ENCODE measurements around the gene SHISA4. TPM values are rescaled to one million over a fixed set of nuclear protein-coding genes. Genes with fewer than 3 reads are reported as not detected.
"Not testable (repeated sequence)": the region's sequence is repeated elsewhere in the genome, so short reads cannot be mapped to it uniquely, and the experiment has no call there.

The SHISA4 gene
- total RNA-seq, 1 donor: 0.63 TPM

DNA sequence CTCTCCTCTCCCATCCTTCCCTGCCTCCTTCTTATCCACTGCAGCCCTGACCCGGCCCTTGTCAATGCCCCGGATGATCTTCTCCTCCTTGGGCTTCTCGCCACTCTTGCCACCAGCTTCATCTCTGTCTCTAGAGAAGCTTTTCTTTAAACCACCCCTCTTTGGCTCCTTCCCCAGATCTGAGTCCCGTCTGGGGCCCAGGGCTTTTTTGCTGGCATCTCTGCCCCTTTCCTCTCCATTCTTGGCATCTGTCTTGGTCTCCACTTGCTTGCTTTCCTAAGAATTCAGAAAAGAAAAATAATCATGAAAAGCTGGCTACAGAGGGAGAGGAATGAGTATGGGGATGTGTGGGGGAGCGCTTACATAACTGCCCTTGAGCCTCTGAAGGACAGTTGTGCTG is 11.8 kb downstream of the SHISA4 start:
- H3K9me3 ChIP-seq (ENCODE audit: low read depth, low read length): no peaks in the 10 kb centered on the region
- no peak overlapping the region for H3K4me3 ChIP-seq (ENCODE audit: low read length)
- H3K27me3 ChIP-seq (ENCODE audit: insufficient read depth, low read length): no peaks in the 10 kb centered on the region

DNA sequence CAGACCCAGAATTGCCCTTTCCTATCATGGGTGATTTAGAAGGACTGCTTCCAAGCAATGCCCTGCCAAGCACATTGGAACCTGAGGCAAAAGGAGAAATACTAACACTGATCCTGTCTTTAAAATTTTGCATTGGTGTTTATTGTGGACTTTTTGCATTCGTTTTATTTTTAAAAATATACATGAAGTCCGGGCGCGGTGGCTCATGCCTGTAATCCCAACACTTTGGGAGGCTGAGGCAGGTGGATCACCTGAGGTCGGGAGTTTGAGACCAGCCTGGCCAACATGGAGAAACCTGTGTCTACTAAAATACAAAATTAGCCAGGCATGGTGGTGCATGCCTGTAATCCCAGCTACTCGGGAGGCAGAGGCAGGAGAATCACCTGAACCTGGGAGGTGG is 12.3 kb downstream of the SHISA4 start:
- not testable (repeated sequence) for H3K27me3 ChIP-seq (ENCODE audit: insufficient read depth, low read length); H3K9me3 ChIP-seq (ENCODE audit: low read depth, low read length); H3K4me3 ChIP-seq (ENCODE audit: low read length); H3K4me1 ChIP-seq (ENCODE audit: insufficient read depth, low read length)

More for the DNA sequence above, 11.8 kb downstream of the SHISA4 start:
- no peaks in the 10 kb centered on the region for H3K4me1 ChIP-seq (ENCODE audit: insufficient read depth, low read length)

DNA sequence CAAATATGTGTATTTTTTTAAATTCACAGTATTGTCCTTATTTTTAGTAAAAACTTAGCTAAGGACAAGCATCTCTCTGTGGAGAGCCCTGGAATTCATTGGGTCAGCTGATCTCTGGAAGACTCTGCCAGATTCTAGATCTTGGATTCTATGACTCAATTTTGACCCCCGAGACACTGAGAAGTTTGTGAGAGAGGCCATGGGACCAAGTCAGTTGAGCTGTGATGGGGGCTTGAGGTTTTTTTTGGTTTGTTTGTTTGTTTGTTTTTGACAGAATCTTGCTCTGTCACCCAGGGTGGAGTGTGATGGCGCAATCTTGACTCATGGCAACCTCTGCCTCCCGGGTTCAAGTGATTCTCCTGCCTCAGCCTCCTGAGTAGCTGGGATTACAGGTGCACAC is 13.5 kb downstream of the SHISA4 start:
- H3K4me1 ChIP-seq (ENCODE audit: insufficient read depth, low read length): no peaks in the 10 kb centered on the region
- H3K4me3 ChIP-seq (ENCODE audit: low read length): no peak overlapping the region

DNA sequence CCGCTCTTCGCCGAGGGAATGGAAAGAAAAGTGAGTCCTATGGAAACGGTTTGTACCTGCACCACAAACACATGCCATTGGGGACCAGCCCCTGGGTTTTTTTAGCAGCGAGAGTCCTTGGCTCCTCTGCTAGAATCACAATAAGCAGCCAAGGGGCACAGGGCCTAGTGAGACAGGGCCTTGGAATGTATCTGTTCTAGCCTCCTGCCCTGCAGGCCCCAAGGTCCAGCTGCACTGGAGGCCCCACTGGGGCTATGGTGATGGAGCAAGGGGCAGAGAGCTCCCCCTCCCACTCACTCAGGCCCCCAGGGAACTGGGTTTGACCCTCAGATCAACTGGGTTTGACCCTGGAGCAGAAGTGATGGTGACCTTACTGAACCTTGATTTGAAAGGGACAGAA is 14.4 kb downstream of the SHISA4 start:
- Histone ChIP-seq H3K4me1 (ENCODE audit: insufficient read depth, low read length) (no peaks in the 10 kb centered on the region), H3K9me3 (ENCODE audit: low read depth, low read length) (no peaks in the 10 kb centered on the region), H3K4me3 (ENCODE audit: low read length) (no peak overlapping the region), H3K27me3 (ENCODE audit: insufficient read depth, low read length) (no peaks in the 10 kb centered on the region)

More for the DNA sequence above, 13.5 kb downstream of the SHISA4 start:
- Histone ChIP-seq H3K27me3 (ENCODE audit: insufficient read depth, low read length) (no peaks in the 10 kb centered on the region), H3K9me3 (ENCODE audit: low read depth, low read length) (no peaks in the 10 kb centered on the region)

DNA sequence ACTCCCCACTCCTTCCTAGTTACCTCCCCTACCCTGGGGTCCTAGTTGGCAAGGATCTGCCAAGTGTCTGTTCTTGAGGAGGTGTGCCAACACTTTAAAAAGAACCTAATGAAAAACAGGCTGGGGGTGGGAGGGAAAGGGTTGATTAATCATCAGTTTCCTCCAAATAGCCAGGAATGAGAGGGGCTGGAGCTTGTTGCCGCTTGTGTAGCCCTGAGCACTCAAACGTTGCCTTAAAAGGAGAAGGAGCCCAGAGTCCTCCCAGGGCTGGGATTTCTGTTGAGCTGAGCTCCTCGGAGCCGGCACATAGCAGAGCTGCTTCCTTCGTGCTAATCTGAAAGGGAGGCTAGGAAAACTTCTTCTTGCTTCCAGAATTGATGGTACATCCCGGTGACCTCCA is 15.9 kb downstream of the SHISA4 start:
- Histone ChIP-seq H3K9me3 (ENCODE audit: low read depth, low read length) (no peaks in the 10 kb centered on the region), H3K27me3 (ENCODE audit: insufficient read depth, low read length) (no peaks in the 10 kb centered on the region), H3K4me1 (ENCODE audit: insufficient read depth, low read length) (no peaks in the 10 kb centered on the region), H3K4me3 (ENCODE audit: low read length) (no peak overlapping the region)

DNA sequence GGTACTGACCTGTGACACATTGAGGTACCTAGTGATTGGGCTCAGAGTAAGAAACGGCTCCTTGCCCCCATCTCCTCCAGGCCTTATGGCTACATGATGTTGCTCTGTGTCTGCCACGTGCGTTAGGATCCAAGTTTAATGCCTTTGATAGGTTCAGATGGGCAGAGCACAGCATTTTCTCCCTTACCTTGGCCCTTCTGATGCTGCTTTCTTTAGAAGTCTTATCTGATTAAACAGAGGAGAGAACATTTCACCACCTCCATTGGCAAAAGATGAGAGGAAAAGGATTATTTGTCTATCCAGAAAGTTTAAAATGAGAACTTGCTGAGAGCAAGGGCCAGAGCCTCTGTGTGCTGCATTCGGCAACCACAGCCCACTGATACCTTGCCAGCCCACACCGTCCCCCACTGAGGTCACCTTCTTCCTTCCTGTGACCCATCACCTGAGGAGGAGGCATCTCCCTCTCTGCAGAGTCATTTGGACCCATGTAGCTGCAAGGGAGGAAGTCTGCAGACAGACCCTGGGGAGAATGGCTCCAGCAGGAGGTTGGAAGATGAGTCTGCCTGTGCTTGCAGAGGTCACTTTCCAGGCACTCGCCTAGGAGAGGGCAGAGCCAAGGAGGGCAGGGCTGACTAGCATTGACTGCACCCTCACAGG is 16.7 kb downstream of the SHISA4 start:
- H3K9me3 ChIP-seq (ENCODE audit: low read depth, low read length): no peaks in the 10 kb centered on the region
- no peaks in the 10 kb centered on the region for H3K27me3 ChIP-seq (ENCODE audit: insufficient read depth, low read length)
- no peak overlapping the region for H3K4me3 ChIP-seq (ENCODE audit: low read length)
- H3K4me1 ChIP-seq (ENCODE audit: insufficient read depth, low read length): no peaks in the 10 kb centered on the region

DNA sequence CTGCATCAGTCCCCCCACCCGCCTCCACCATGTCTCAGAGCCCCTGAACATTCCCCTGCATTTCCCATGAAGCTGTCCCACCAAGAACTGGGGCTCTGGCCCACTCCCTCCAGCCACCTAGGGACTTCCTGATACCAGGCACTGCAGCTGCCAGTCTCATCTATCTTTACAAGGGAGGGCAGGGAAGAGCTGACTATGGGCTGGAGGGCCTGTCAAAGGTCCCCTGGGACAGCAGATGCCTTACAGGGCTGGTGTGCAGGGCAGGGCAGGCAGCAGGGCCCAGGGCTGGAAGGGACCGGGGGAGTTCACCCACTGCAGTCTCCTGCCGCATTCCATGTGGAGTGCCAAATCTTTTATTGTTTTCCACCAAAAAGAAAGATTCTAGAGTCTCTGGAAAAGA is 17.6 kb downstream of the SHISA4 start:
- no peaks in the 10 kb centered on the region for H3K27me3 ChIP-seq (ENCODE audit: insufficient read depth, low read length)
- no peaks in the 10 kb centered on the region for H3K4me1 ChIP-seq (ENCODE audit: insufficient read depth, low read length)
- no peak overlapping the region for H3K4me3 ChIP-seq (ENCODE audit: low read length)
- H3K9me3 ChIP-seq (ENCODE audit: low read depth, low read length): no peaks in the 10 kb centered on the region

DNA sequence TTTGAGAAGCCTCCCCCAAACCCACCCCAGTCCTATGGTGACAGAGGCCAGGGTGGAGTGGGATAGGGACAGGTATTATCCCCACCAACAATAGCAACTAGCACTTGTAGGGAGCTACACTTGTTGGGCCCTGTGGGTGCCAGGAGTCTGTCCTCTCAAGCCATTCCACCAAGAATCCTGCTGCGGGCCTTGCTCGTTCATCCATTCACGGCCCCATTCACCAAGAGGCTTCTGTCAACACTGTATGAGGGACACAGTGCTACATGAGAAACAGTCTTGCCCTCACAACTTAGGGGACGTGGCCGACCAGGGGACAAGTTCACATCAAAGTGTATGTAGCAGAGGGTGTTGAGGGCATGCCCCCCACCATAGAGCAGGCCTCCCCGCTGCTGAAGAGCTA is 18.9 kb downstream of the SHISA4 start:
- H3K4me3 ChIP-seq (ENCODE audit: low read length): no peak overlapping the region
- H3K4me1 ChIP-seq (ENCODE audit: insufficient read depth, low read length): no peaks in the 10 kb centered on the region
- H3K27me3 ChIP-seq (ENCODE audit: insufficient read depth, low read length): no peaks in the 10 kb centered on the region
- no peaks in the 10 kb centered on the region for H3K9me3 ChIP-seq (ENCODE audit: low read depth, low read length)

DNA sequence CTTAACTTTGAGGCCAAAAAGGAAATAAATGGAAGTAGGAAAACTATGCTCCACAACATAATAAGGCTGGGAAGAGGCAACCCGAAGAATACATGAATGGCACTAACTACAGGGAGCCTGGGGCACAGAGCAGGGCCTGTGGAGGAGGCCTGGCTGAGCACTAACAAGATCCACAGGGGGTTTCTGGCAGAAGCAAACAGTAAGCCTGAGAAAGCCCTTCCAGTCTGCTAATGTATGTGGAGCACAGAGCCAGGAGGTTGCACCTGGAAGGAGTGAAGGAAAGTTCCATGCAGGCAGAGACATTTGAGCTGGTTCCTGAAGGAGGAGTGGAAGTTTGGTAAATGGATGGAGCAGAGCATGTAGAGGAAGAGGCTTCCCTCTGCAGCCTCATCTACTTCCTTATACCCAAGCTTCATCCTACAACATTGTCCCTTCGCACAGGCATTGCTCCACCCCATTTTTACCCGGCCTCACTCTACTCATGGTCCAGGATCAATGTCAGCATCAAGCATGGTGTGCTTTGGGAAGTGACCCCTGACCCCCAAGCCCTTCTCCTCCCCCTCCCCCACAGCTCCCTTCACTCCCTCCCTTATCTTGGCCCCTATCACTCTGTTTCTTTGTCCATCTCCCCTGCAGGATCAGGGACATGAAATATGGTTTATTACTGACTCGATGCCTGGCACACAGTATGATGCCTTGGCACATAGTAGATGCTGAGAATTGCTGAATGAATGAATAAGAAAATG is 23.3 kb downstream of the SHISA4 start:
- no peaks in the 10 kb centered on the region for H3K9me3 ChIP-seq (ENCODE audit: low read depth, low read length)
- no peaks in the 10 kb centered on the region for H3K4me1 ChIP-seq (ENCODE audit: insufficient read depth, low read length)
- no peak overlapping the region for H3K4me3 ChIP-seq (ENCODE audit: low read length)
- H3K27me3 ChIP-seq (ENCODE audit: insufficient read depth, low read length): no peaks in the 10 kb centered on the region

DNA sequence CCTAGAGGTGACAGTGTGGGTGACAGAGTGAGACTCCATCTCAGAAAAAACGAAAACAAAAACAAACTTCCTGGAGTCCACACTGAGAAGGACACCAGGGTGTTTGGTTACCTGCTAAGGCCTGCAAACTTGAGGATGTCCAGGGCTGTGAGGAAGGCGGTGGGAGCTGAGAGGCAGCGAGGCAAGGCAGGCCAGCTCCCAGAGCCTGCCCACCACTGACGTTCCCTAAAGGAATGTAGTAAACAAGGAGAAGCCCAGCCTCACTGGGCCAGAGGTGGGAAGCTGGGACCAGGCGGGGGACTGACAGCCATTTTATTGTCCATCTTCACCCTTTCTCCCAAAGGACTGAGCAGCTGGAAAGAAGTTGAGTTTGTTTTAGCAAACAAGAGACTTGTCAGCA is 24.1 kb downstream of the SHISA4 start:
- Histone ChIP-seq H3K4me3 (ENCODE audit: low read length) (no peak overlapping the region), H3K9me3 (ENCODE audit: low read depth, low read length) (no peaks in the 10 kb centered on the region)

DNA sequence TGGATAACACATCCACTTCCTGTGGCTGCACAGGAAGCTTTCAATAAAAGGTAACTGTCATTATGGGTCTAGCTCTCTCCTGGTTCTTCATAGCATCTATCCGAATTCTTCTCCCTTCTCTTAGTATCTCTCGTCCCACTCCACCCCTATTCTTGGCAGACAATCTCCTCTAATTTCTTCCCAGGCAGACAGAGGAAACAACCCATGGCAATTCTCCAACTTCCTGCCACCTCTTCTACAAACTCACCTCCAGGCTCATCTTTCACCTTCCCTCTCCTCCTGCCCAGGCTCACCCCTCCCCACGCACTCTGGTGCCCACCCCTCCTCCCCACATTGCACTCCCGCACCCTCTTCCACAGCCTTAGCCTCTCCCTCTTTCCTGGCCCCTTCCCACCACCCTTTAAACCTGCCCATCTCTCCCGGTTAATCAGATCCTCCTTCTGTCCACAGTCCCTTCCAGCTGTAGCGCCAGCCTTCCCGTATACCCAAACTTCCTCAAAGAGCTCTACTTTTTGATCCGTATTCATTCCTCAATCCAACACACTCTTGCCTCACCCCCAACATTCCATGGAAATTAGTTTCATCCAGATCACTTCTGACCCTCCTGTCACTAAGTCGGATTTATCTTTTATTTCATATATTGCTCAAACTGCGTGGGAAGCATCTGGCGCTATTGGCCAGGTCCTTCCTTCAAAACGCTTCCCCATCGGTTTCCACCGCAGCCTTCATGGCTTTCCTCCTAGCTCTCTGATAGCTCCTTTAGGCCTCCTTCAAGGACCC is 25.9 kb downstream of the SHISA4 start:
- Histone ChIP-seq H3K9me3 (ENCODE audit: low read depth, low read length) (no peaks in the 10 kb centered on the region), H3K4me3 (ENCODE audit: low read length) (no peak overlapping the region), H3K27me3 (ENCODE audit: insufficient read depth, low read length) (no peaks in the 10 kb centered on the region), H3K4me1 (ENCODE audit: insufficient read depth, low read length) (no peaks in the 10 kb centered on the region)

More for the DNA sequence above, 24.1 kb downstream of the SHISA4 start:
- no peaks in the 10 kb centered on the region for H3K27me3 ChIP-seq (ENCODE audit: insufficient read depth, low read length)
- no peaks in the 10 kb centered on the region for H3K4me1 ChIP-seq (ENCODE audit: insufficient read depth, low read length)

DNA sequence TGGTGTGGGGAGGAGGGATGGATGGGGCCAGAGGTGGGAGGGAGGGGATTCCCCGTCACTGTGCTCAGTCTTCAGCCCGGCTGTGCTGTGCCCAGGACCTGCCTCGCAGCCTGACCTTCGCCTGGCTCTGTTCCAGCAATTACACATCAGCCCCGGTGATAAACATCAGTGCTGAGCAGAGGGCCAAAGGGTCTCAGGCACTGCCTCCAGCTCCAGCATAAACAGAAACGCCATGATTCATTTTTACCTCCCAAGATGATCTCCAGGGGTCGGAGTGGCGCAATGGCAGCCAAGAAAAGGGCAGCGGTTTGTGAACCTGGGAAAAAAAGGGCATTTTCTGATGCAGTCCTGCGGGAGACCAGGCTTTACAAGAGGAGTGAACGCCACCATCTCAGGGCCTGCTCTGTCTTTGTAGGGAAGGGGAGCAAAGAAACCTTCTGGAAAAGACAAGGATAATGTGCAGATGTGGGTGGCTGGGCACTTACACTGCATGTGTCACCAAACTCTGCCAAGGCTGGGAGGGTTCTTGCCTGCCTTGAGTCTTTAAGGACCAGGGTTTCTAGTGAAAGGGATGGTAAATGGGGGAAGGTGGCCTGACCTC is 28.1 kb downstream of the SHISA4 start:
- H3K27me3 ChIP-seq (ENCODE audit: insufficient read depth, low read length): no peaks in the 10 kb centered on the region

DNA sequence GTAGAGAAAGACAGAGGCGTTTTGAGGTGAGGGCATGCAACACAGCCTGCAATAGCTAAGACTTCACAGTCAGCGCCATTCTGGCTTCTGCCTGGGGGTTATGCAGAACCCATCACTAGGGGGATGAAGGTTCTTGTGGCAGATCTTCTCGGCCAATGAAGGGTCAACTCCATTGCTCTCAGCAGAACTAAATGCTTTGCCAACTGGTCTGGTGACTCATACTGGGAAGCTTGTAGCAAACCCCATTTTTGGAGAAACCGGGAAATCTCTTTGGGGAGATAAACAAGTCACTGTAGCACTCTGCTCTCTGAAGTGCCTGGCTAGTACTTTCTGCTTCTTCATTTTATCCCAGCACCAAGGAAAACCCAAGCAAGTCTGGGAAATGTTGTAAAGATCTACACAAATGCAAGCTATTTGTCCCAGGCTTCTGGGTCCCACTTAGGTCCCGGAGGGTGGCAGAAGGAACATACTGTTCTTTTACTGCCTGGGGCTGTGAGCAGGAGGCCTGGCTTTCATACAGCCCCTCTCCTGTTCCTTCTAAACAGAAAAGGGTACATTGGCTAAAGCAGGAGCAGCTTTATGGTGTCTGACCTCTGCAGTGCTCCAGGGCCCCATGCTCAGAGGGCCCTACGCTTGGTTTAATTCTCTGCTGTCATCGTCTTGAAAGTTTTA is 28.8 kb downstream of the SHISA4 start:
- Histone ChIP-seq H3K9me3 (ENCODE audit: low read depth, low read length) (no peaks in the 10 kb centered on the region), H3K27me3 (ENCODE audit: insufficient read depth, low read length) (no peaks in the 10 kb centered on the region), H3K4me3 (ENCODE audit: low read length) (no peak overlapping the region), H3K4me1 (ENCODE audit: insufficient read depth, low read length) (no peaks in the 10 kb centered on the region)

More for the DNA sequence above, 28.1 kb downstream of the SHISA4 start:
- H3K4me3 ChIP-seq (ENCODE audit: low read length): no peak overlapping the region
- no peaks in the 10 kb centered on the region for H3K4me1 ChIP-seq (ENCODE audit: insufficient read depth, low read length)
- H3K9me3 ChIP-seq (ENCODE audit: low read depth, low read length): no peaks in the 10 kb centered on the region

DNA sequence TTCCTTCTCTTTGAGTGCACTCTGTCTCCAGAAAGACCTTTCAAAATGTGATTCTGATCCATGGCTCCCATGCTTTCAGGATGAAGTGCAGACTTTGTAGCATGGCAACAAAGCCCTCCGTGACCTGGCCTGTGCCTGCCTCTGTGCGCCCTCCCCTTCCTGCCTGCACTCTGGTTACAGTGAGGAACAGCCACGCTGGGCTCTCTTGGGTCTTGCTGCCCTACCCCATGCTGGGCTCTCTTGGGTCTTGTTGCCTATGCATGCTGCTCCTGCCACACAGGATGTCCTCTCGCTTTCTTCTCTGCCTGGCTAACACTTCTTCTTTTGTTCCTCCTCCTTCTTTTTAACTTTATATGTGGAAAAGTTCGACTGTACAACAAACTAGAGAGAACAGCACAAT is 29.6 kb downstream of the SHISA4 start:
- Histone ChIP-seq H3K4me1 (ENCODE audit: insufficient read depth, low read length) (no peaks in the 10 kb centered on the region), H3K9me3 (ENCODE audit: low read depth, low read length) (no peaks in the 10 kb centered on the region), H3K4me3 (ENCODE audit: low read length) (no peak overlapping the region), H3K27me3 (ENCODE audit: insufficient read depth, low read length) (no peaks in the 10 kb centered on the region)
